ENCODE results near the gene FOSB. TPM values are rescaled to one million over a fixed set of nuclear protein-coding genes. Genes with fewer than 3 reads are reported as not detected.

FOSB gene
- total and polyA plus RNA-seq, 9 of the 15 experiments (the other 6 are each of a cell fraction or from before 2014, with no cell fraction given) = 0.11 to 2.7 (median 0.73) TPM

DNA sequence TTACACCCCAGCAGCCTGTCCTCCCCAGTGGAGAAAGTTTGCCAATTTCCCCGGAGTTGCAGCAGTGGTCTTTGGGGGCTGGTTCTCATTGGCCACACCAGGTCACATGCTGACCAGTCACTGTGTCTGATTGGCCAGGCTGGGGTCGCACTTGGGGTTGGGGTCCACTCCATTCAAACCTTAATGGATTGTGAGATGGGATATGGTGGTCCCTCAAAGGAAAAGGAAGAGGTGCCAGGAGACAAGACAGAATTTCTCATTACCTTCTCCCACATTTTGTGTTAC lies 33.9 kb downstream of the FOSB start:
- peak; percentile 25 for ATAC-seq
- Histone ChIP-seq H3K79me2 (ENCODE audit: control insufficient read depth, insufficient read depth, low read length) (peaks cover 6% of the 10 kb centered on the region; the same call in 2 of the 3 replicates), H2AFZ (ENCODE audit: low read depth, low read length) (peak overlapping the region; percentile 80), H3K27ac (ENCODE audit: extremely low read depth, low read depth, low read length) (peak overlapping the region; percentile 21; the same call in 2 of the 3 replicates), H3K4me3 (no peak overlapping the region), H4K20me1 (replicated peaks; ENCODE audit: control insufficient read depth, insufficient read depth, low read length) (no peaks in the 10 kb centered on the region), H3K9me1 (ENCODE audit: control insufficient read depth, insufficient read depth, low read length) (no peaks in the 10 kb centered on the region), H3K27me3 (ENCODE audit: control insufficient read depth in 2 of 2, insufficient read depth in 2 of 2, low read length in 2 of 2) (no peaks in the 10 kb centered on the region), H3K36me3 (ENCODE audit: control insufficient read depth, insufficient read depth, low read length) (no peaks in the 10 kb centered on the region), H3K4me1 (replicated peaks in 1 of 2; ENCODE audit: control insufficient read depth in 2 of 2, insufficient read depth in 2 of 2, low read length in 2 of 2) (peaks cover 26 to 63% of the 10 kb centered on the region in 2 experiments), H3K4me2 (ENCODE audit: insufficient read depth, low read length) (peak overlapping the region; percentile 42; the same call in 1 of the 2 replicates), H3K9me3 (replicated peaks; ENCODE audit: control insufficient read depth, insufficient read depth, low read depth, low read length) (no peaks in the 10 kb centered on the region), H3K9ac (ENCODE audit: insufficient read depth in 1 of 2, low read depth in 2 of 2, low read length in 2 of 2) (0 out of 4 replicates have a peak overlapping the region, but pooled peaks of 1 of the 2 experiments have one; percentile 22)
- CTCF ChIA-PET (ENCODE audit: low intra/inter-chr PET ratio) = no interaction called here
- peak; percentile 46 for FAIRE-seq
- intact Hi-C loops (cut with micrococcal nuclease) (no loop called here), in situ Hi-C loops (cut with MboI) (no loop called here)
- WGBS (ENCODE audit: insufficient coverage, low coverage, missing lambda C conversion rate) = 25% methylated on average over 2 of the region's 2 CpGs
- DNase-seq (ENCODE audit: extremely low read depth in 1 of 4, low spot score in 3 of 4) = peak; percentile 52 to 84 (median 78)
- BruUV-seq (replicated peaks) = no TSS peak
- POLR2A ChIA-PET = interaction anchor here (0.6 kb wide), 2 partner anchors 199 to 218 kb away, joined by 4 read pairs; no protein-coding TSS in a partner anchor
- TF ChIP-seq ZNF408 (CRISPR knock-in tag; IDR thresholded peaks at IDR 0.05; ENCODE audit: low read depth) = no peak
- no peak for TF ChIP-seq ZNF830 (CRISPR knock-in tag; IDR thresholded peaks at IDR 0.05)
- TF ChIP-seq, protein P1, sequence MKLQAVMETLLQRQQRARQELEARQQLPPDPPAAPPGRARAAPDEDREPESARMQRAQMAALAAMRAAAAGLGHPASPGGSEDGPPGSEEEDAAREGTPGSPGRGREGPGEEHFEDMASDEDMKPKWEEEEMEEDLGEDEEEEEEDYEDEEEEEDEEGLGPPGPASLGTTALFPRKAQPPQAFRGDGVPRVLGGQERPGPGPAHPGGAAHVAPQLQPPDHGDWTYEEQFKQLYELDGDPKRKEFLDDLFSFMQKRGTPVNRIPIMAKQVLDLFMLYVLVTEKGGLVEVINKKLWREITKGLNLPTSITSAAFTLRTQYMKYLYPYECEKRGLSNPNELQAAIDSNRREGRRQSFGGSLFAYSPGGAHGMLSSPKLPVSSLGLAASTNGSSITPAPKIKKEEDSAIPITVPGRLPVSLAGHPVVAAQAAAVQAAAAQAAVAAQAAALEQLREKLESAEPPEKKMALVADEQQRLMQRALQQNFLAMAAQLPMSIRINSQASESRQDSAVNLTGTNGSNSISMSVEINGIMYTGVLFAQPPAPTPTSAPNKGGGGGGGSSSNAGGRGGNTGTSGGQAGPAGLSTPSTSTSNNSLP (IDR thresholded peaks at IDR 0.05; ENCODE audit: borderline replicate concordance, low read depth, low read length) = no peak
- no peak for TF ChIP-seq FOXA3 (CRISPR knock-in tag; conservative IDR thresholded peaks at IDR 0.05 in 1 of 2, IDR thresholded peaks at IDR 0.05 in 1 of 2)
- no peak for TF ChIP-seq ZNF655 (CRISPR knock-in tag; IDR thresholded peaks at IDR 0.05)
- TF ChIP-seq GMEB1 (CRISPR knock-in tag; IDR thresholded peaks at IDR 0.05) = no peak
- no peak for TF ChIP-seq BMI1 (IDR thresholded peaks at IDR 0.05; ENCODE audit: low read length)
- no peak for TF ChIP-seq ARNT (IDR thresholded peaks at IDR 0.05)
- no peak for TF ChIP-seq PHF8 (IDR thresholded peaks at IDR 0.05; ENCODE audit: borderline replicate concordance, low read length)
- no peak for TF ChIP-seq CBX3 (IDR thresholded peaks at IDR 0.05; ENCODE audit: borderline replicate concordance in 1 of 2, low read length in 2 of 2)
- TF ChIP-seq ATF1 (CRISPR knock-in tag; IDR thresholded peaks at IDR 0.05) = no peak
- TF ChIP-seq ATF1 (tag; IDR thresholded peaks at IDR 0.05) = no peak
- peak; percentile 97 for TF ChIP-seq USF2 (CRISPR knock-in tag; IDR thresholded peaks at IDR 0.05)
- no peak for TF ChIP-seq NFXL1 (CRISPR knock-in tag; IDR thresholded peaks at IDR 0.05)
- no peak for TF ChIP-seq POLR2B (IDR thresholded peaks at IDR 0.05; ENCODE audit: low read depth, partially characterized antibody)
- TF ChIP-seq, protein P2, sequence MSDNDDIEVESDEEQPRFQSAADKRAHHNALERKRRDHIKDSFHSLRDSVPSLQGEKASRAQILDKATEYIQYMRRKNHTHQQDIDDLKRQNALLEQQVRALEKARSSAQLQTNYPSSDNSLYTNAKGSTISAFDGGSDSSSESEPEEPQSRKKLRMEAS (CRISPR knock-in tag; IDR thresholded peaks at IDR 0.05) = no peak
- TF ChIP-seq TGIF2 (CRISPR knock-in tag; IDR thresholded peaks at IDR 0.05) = no peak
- no peak for TF ChIP-seq RFX5 (IDR thresholded peaks at IDR 0.05; ENCODE audit: low read depth, low read length)
- peak; percentile 89 for TF ChIP-seq RAD51 (IDR thresholded peaks at IDR 0.05; ENCODE audit: borderline replicate concordance, low read depth)
